Measurements from ENCODE around the gene TTC14.

- TF ChIP-seq ZSCAN30 (tag by site-specific recombination; IDR thresholded peaks at IDR 0.05): no peak
- TF ChIP-seq ZNF274 (IDR thresholded peaks at IDR 0.05; ENCODE audit: low read length): no peak
- no peak for TF ChIP-seq ZNF274 (tag by site-specific recombination; IDR thresholded peaks at IDR 0.05; ENCODE audit: borderline replicate concordance)
Observed at GRCh38 chr3:180564676-180565075, 37.3 kb upstream of the TTC14 start.
